ENCODE data around the gene ANAPC16.

ANAPC16 gene

DNA sequence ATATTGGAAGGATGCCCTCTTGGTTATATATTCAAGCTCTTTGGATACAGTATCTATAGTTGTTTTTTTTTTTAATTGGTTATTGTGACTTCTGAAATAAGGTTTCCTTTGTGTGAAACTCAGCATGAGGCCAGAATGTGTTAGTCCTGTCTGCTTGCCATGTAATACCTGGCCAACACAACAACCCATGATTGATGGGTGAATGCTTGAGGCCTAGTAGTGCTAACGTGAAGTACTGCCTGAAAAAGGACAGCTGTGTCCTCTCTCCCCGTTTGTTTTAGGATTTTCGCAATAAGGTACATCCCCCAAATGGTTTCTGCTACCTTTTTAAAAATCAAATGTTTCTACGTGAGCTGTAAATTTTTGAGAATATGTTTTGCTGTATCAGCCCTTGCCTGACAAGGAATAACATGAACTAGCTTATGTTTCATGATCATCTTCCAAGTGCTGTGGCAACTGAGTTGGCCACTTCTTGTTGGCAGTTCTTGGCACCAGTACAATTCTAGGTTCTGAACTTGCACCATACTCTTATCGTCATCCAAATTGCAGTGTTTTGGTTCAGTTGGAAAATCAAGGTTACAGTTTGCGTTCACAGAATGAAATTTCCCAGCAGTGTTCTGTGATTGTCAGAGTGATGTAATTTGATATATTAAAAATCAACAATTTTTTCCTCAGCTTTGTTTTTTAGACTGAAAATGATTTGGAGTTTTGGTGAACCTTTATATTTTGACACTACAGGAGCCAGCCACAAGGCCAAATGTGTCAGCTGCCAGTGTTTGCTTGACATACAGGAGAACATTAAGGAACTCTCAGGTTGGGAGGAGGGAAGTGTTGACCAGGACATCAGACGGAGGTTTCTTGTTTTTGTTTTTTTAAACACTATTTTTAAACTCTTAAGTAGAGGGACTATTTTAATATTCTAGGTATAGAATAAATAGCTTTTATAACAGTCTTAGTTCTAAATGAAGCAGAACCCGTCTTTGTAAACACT is 13.7 kb downstream of the ANAPC16 start:
- TF ChIP-seq, protein P1, sequence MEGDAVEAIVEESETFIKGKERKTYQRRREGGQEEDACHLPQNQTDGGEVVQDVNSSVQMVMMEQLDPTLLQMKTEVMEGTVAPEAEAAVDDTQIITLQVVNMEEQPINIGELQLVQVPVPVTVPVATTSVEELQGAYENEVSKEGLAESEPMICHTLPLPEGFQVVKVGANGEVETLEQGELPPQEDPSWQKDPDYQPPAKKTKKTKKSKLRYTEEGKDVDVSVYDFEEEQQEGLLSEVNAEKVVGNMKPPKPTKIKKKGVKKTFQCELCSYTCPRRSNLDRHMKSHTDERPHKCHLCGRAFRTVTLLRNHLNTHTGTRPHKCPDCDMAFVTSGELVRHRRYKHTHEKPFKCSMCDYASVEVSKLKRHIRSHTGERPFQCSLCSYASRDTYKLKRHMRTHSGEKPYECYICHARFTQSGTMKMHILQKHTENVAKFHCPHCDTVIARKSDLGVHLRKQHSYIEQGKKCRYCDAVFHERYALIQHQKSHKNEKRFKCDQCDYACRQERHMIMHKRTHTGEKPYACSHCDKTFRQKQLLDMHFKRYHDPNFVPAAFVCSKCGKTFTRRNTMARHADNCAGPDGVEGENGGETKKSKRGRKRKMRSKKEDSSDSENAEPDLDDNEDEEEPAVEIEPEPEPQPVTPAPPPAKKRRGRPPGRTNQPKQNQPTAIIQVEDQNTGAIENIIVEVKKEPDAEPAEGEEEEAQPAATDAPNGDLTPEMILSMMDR (IDR thresholded peaks at IDR 0.05; ENCODE audit: low read depth, low read length), result no peak
- H3K4me3 ChIP-seq (replicated peaks in 1 of 2; ENCODE audit: low read depth in 2 of 2, low read length in 2 of 2), result no peak overlapping the region
- peak; percentile 28 to 77 for DNase-seq (ENCODE audit: low read depth in 2 of 2)

DNA sequence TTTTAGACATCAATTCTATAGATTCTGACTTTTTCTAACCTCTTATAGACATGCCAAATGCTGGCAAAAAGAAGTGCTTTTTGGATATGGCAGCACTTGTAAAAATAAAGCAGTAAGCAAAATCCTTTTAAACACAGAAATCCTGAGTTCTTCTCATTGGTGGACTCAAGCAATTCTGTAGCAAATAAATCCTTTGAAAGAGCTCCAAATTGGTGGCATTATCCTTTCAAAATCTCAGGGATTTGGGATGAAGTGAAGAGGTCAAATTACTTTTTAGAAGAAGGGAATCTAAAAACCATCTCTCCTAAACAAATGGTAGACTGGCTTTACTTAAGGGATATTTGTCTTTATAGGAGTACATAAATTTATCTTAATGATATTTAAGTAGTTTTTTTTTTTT is 17.8 kb downstream of the ANAPC16 start:
- H3K4me3 ChIP-seq (replicated peaks in 1 of 2; ENCODE audit: low read depth in 2 of 2, low read length in 2 of 2), result no peak overlapping the region
- TF ChIP-seq, protein P1 (IDR thresholded peaks at IDR 0.05; ENCODE audit: low read depth, low read length), result no peak
- no peak for DNase-seq (ENCODE audit: low read depth in 2 of 2)

DNA sequence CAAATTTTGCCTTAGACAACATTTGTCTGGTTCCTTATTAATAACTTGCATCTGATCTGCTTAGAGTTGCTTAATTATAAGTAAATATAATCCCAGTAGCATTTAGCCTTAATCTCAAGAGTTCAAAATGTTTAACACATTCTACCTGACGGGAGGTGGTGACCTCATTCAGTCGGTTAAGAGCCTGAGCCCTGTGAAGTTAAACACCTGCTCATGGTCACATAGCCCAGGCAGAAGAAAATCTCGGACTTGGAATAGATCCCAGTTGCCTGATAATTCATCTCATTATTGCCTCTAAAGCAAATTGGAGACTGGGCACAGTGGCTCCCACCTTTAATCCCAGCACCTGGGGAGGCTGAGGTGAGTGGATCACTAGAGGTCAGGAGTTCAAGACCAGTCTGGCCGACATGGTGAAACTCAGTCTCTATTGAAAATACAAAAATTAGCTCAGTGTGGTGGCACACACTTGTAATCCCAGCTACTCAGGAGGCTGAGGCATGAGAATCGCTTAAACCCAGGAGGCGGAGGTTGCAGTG is 18.8 kb downstream of the ANAPC16 start:
- no peak overlapping the region for H3K4me3 ChIP-seq (replicated peaks in 1 of 2; ENCODE audit: low read depth in 2 of 2, low read length in 2 of 2)
- TF ChIP-seq, protein P1 (IDR thresholded peaks at IDR 0.05; ENCODE audit: low read depth, low read length), result no peak
- DNase-seq (ENCODE audit: low read depth in 2 of 2), result no peak

DNA sequence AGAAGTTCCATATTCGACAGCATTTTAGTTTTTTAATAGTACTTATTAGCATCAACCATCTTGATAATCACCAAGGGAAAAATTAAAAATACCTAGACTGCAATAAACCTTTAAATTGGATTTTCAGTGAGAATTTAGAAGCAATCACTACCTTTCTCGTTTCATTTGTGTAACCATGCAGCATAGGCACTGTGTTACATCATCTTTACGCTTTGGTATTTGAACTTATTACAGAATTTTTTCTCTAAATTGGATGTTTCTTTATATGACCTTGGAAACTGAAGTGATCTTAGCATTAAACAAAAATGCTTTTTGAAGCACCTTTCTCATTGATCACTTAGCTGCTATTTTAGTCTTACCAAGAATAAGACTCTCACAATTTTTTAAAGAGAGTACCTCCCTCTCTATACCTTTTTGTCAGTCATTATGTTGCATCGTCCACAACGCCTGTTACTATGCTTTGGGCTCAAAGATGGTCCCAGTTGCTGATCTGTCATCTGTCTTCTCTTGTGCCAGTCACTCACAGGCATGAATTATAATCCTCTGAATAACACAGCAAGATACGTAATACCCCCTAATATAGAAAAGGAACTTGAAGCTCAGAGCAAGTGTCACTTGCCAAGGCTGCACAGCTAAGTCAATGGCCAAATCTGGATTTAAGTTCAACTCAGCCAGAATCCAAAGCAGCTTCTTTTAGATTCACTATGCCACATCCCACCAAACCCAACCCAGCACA is 19.9 kb downstream of the ANAPC16 start:
- DNase-seq (ENCODE audit: low read depth in 2 of 2), result no peak
- H3K4me3 ChIP-seq (replicated peaks in 1 of 2; ENCODE audit: low read depth in 2 of 2, low read length in 2 of 2), result no peak overlapping the region
- TF ChIP-seq, protein P1 (IDR thresholded peaks at IDR 0.05; ENCODE audit: low read depth, low read length), result no peak

DNA sequence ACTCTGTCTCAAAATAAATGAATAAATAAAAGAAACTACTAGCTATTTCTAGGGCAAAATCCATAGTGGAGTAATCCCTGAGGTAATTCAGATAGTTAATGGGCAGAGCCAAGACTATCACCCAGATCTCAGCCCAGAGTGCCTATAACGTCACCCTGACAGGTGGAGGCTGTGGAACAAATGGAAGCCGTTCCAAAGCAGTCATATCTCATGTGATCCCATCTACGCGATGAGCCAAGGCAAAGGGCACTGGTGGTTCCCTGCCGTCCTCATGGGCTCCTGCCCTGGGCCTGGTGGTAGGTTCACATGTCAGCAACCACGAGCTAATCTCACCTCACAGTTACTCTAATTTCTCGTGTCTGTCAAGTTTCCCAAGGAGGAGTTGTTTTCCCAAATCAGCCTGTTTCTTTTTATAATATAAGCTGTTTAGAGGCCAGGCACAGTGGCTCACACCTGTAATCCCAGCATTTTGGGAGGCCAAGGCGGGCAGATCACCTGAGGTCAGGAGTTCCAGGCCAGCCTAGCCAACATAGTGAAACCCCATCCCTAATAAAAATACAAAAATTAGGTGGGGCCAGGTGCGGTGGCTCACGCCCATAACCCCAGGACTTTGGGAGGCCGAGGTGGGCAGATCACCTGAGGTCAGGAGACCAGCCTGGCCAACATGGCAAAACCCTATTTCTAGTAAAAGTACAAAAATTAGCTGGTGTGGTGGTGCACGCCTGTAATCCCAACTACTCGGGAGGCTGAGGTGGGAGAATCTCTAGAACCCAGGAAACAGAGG is 22.8 kb downstream of the ANAPC16 start:
- TF ChIP-seq, protein P1 (IDR thresholded peaks at IDR 0.05; ENCODE audit: low read depth, low read length), result no peak
- H3K4me3 ChIP-seq (replicated peaks in 1 of 2; ENCODE audit: low read depth in 2 of 2, low read length in 2 of 2), result no peak overlapping the region

DNA sequence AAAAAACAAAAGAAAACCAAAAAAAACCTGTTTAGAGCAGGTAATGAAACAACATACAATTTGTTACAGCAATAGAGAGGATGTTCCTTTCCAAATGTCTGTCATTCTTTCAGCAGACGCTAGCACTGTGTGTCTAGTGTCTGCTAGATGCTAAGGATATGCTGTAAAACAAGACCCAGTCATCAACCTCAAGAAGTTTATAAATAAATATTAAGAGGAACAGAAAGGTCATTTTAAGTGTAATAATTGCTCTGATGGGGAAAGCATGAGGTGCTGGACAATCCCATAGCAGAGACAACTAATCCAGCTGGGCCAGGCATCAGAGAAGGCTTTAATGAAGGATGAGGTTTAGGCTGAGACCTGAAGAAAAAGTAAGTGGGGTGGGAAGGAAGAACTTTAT is 23.6 kb downstream of the ANAPC16 start:
- no peak overlapping the region for H3K4me3 ChIP-seq (replicated peaks in 1 of 2; ENCODE audit: low read depth in 2 of 2, low read length in 2 of 2)
- TF ChIP-seq, protein P1 (IDR thresholded peaks at IDR 0.05; ENCODE audit: low read depth, low read length), result no peak
- no peak for DNase-seq (ENCODE audit: low read depth in 2 of 2)

More for the DNA sequence above, 22.8 kb downstream of the ANAPC16 start:
- DNase-seq (ENCODE audit: low read depth in 2 of 2), result no peak
